Body of pancreas (tissue), 4 donors: Measurements from ENCODE around the gene GRIK3.

Experiments used
- POLR2A ChIP-seq, 3 donors: fragments of 450-650 bp; IDR thresholded peaks; one replicate each; pipeline ENCODE4 v1.6.1; 2016; ENCODE audit warnings: antibody characterized with exemption in 3 of 3, mild to moderate bottlenecking in 2 of 3
- TF ChIP-seq, protein P1 (sequence below), 7 experiments: fragments of 450-650 bp in 4 of 7; fragments of 200-600 bp in 3 of 7; sonication (generic) in 3 of 7; IDR thresholded peaks; one replicate each; pipeline ENCODE4 v1.5.1; 2016 to 2019; ENCODE audit warnings: antibody characterized with exemption in 7 of 7

DNA sequence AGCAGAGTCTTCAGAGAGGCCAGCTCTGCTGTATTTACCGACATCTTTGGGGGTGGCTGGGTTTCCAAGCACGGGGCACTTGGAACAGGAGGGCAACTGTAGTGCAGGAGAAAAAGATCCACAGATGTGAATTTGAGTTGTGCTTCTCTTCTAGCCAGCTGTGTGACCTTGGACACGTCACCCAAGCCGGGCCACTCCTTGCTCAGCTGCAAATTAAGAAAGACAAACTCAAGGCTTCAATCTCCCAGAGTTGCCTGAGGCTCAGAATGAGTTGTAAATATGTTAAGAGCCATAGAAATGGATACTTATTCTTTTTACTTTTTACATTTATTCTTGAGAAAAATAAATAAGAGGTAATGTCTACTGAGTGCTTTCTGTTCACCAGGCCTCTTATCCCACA, 24.3 kb downstream of the GRIK3 start:
- TF ChIP-seq, protein P1, sequence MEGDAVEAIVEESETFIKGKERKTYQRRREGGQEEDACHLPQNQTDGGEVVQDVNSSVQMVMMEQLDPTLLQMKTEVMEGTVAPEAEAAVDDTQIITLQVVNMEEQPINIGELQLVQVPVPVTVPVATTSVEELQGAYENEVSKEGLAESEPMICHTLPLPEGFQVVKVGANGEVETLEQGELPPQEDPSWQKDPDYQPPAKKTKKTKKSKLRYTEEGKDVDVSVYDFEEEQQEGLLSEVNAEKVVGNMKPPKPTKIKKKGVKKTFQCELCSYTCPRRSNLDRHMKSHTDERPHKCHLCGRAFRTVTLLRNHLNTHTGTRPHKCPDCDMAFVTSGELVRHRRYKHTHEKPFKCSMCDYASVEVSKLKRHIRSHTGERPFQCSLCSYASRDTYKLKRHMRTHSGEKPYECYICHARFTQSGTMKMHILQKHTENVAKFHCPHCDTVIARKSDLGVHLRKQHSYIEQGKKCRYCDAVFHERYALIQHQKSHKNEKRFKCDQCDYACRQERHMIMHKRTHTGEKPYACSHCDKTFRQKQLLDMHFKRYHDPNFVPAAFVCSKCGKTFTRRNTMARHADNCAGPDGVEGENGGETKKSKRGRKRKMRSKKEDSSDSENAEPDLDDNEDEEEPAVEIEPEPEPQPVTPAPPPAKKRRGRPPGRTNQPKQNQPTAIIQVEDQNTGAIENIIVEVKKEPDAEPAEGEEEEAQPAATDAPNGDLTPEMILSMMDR (IDR thresholded peaks at IDR 0.05): no peak
- no peak for TF ChIP-seq POLR2A (IDR thresholded peaks at IDR 0.05)
